Measurements from ENCODE around the gene LAD1.

LAD1 gene

GRCh38 chr1:201389051-201389450, 10.1 kb downstream of the LAD1 start:
- no peak for FAIRE-seq

GRCh38 chr1:201386208-201386607, 12.9 kb downstream of the LAD1 start:
- no peak for FAIRE-seq

GRCh38 chr1:201385299-201385891, 13.7 kb downstream of the LAD1 start:
- FAIRE-seq: no peak

- no peak for FAIRE-seq
Observed at GRCh38 chr1:201384406-201384782, 14.7 kb downstream of the LAD1 start.

- no peak for FAIRE-seq
Observed at GRCh38 chr1:201383647-201384405, 15.3 kb downstream of the LAD1 start.

- FAIRE-seq: no peak
Observed at GRCh38 chr1:201381130-201381529, 18.0 kb downstream of the LAD1 start.

GRCh38 chr1:201379733-201380242, 19.3 kb downstream of the LAD1 start:
- FAIRE-seq: no peak

GRCh38 chr1:201378804-201379203, 20.3 kb downstream of the LAD1 start:
- no peak for FAIRE-seq

- no peak for FAIRE-seq
Observed at GRCh38 chr1:201377611-201378092, 21.5 kb downstream of the LAD1 start, which contains the start of gene TNNT2. TNNT2 (minus strand) TSS chr1:201377680; CDS start chr1:201373254, 4,426 bp downstream.

GRCh38 chr1:201376464-201377374, 22.4 kb downstream of the LAD1 start:
- FAIRE-seq: no peak

GRCh38 chr1:201376107-201376463, 23.0 kb downstream of the LAD1 start:
- no peak for FAIRE-seq

- FAIRE-seq: no peak
Observed at GRCh38 chr1:201375169-201375568, 24.0 kb downstream of the LAD1 start.

- FAIRE-seq: no peak
Observed at GRCh38 chr1:201374364-201374763, 24.8 kb downstream of the LAD1 start.

- FAIRE-seq: no peak
Observed at GRCh38 chr1:201371792-201372191, 27.3 kb downstream of the LAD1 start.

- no peak for FAIRE-seq
Observed at GRCh38 chr1:201371276-201371675, 27.8 kb downstream of the LAD1 start.

GRCh38 chr1:201370500-201370899, 28.6 kb downstream of the LAD1 start:
- no peak for FAIRE-seq

GRCh38 chr1:201369209-201369608, 29.9 kb downstream of the LAD1 start:
- no peak for FAIRE-seq

- no peak for FAIRE-seq
Observed at GRCh38 chr1:201366696-201367095, 32.4 kb downstream of the LAD1 start.

- no peak for FAIRE-seq
Observed at GRCh38 chr1:201365251-201365650, 33.9 kb downstream of the LAD1 start.

- no peak for FAIRE-seq
Observed at GRCh38 chr1:201364808-201365105, 34.4 kb downstream of the LAD1 start.

GRCh38 chr1:201363467-201363866, 35.7 kb downstream of the LAD1 start:
- no peak for FAIRE-seq

GRCh38 chr1:201362906-201363305, 36.2 kb downstream of the LAD1 start:
- FAIRE-seq: no peak
